Measurements from ENCODE around the gene POU4F3. TPM values are rescaled to one million over a fixed set of nuclear protein-coding genes. Genes with fewer than 3 reads are reported as not detected.

POU4F3 gene
- total RNA-seq, 2 experiments from 2014 or later: not detected

- H3K9me3 Mint-ChIP-seq: no peaks in the 10 kb centered on the region
- no peak overlapping the region for H3K27ac Mint-ChIP-seq
- peaks cover 12% of the 10 kb centered on the region for H3K4me1 Mint-ChIP-seq
- peaks cover 85% of the 10 kb centered on the region for H3K27me3 Mint-ChIP-seq
- H3K4me3 Mint-ChIP-seq: no peak overlapping the region
- ChIA-PET POLR2A (no interaction called here), CTCF (no interaction called here)
- no peak for DNase-seq
- peaks cover 8% of the 10 kb centered on the region for H3K36me3 Mint-ChIP-seq (ENCODE audit: low read depth)
These were observed 4.5 kb downstream of the POU4F3 start for GRCh38 chr5:146342882-146343865.

- POLR2A ChIA-PET: no interaction called here
- Mint-ChIP-seq H3K4me3 (no peak overlapping the region), H3K27ac (no peak overlapping the region), H3K4me1 (peaks cover 12% of the 10 kb centered on the region), H3K9me3 (no peaks in the 10 kb centered on the region), H3K27me3 (peaks cover 82% of the 10 kb centered on the region), H3K36me3 (ENCODE audit: low read depth) (peaks cover 7% of the 10 kb centered on the region)
- CTCF ChIA-PET: no interaction called here
- no peak for DNase-seq
These were observed 5.8 kb downstream of the POU4F3 start for GRCh38 chr5:146344155-146345118.

DNA sequence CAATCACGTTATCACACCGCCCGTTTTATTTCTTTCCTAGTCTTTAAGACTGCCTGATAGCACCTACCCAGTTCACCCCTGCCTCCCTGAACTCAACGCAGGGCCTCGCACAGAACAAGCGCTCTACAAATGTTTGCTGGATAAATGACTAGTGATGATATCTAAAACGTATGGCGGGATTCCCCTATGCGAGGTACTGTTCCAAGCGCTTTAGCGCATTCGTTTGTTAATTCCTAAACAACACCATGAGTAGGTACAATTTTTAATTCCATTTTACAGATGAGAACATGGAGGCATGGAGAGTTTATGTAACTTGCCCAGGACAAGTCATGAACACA lies 6.6 kb downstream of the POU4F3 start:
- Mint-ChIP-seq H3K4me1 (peaks cover 10% of the 10 kb centered on the region), H3K27ac (no peak overlapping the region), H3K27me3 (peaks cover 74% of the 10 kb centered on the region), H3K9me3 (no peaks in the 10 kb centered on the region), H3K36me3 (ENCODE audit: low read depth) (peaks cover 3% of the 10 kb centered on the region), H3K4me3 (no peak overlapping the region)
- no peak for DNase-seq
- POLR2A ChIA-PET: no interaction called here
- CTCF ChIA-PET: no interaction called here

GRCh38 chr5:146345578-146346366 lies 7.1 kb downstream of the POU4F3 start:
- Mint-ChIP-seq H3K27me3 (peaks cover 69% of the 10 kb centered on the region), H3K4me3 (no peak overlapping the region), H3K4me1 (peaks cover 7% of the 10 kb centered on the region), H3K9me3 (no peaks in the 10 kb centered on the region), H3K27ac (no peak overlapping the region), H3K36me3 (ENCODE audit: low read depth) (no peaks in the 10 kb centered on the region)
- POLR2A ChIA-PET: no interaction called here
- CTCF ChIA-PET: no interaction called here
- DNase-seq: no peak

DNA sequence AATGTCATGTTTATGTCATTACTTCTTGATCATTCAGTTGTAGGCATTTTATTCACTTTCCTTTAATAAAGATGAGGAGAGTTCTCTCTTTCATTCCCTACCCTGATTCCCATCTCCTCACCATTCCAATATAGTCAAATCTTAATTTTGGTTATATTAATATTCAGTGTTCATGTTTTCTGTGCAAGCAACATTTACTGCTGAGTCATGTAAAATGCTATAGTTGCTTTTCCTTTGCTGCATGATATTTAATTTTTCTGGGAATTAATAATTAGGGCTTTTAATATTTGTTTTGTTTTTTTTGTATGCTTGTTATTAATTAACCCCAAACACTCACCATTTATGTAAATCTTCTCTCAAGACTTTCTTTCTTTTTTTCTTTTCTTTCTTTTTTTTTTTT lies 18.5 kb downstream of the POU4F3 start:
- DNase-seq: no peak
- Mint-ChIP-seq H3K27me3 (peaks cover 14% of the 10 kb centered on the region), H3K4me3 (no peak overlapping the region), H3K27ac (no peak overlapping the region), H3K36me3 (ENCODE audit: low read depth) (no peaks in the 10 kb centered on the region), H3K9me3 (no peaks in the 10 kb centered on the region), H3K4me1 (no peaks in the 10 kb centered on the region)
- ChIA-PET POLR2A (no interaction called here), CTCF (no interaction called here)

- CTCF ChIA-PET: no interaction called here
These were observed 21.2 kb downstream of the POU4F3 start for GRCh38 chr5:146359836-146360235.

GRCh38 chr5:146363161-146363874 lies 24.7 kb downstream of the POU4F3 start:
- DNase-seq: no peak
- ChIA-PET POLR2A (no interaction called here), CTCF (no interaction called here)
- no peaks in the 10 kb centered on the region for H3K36me3 Mint-ChIP-seq (ENCODE audit: low read depth)
- H3K4me3 Mint-ChIP-seq: no peak overlapping the region
- H3K4me1 Mint-ChIP-seq: no peaks in the 10 kb centered on the region
- no peak overlapping the region for H3K27ac Mint-ChIP-seq
- H3K27me3 Mint-ChIP-seq: peaks cover 20% of the 10 kb centered on the region
- no peaks in the 10 kb centered on the region for H3K9me3 Mint-ChIP-seq

More at GRCh38 chr5:146359836-146360235, 21.2 kb downstream of the POU4F3 start:
- Mint-ChIP-seq H3K36me3 (ENCODE audit: low read depth) (no peaks in the 10 kb centered on the region), H3K27ac (no peak overlapping the region), H3K4me3 (no peak overlapping the region), H3K4me1 (no peaks in the 10 kb centered on the region), H3K9me3 (no peaks in the 10 kb centered on the region), H3K27me3 (peaks cover 13% of the 10 kb centered on the region)
- POLR2A ChIA-PET: no interaction called here
- DNase-seq: no peak

GRCh38 chr5:146365618-146366017 lies 27.0 kb downstream of the POU4F3 start:
- ChIA-PET POLR2A (no interaction called here), CTCF (no interaction called here)
- H3K27me3 Mint-ChIP-seq: peaks cover 24% of the 10 kb centered on the region
- no peaks in the 10 kb centered on the region for H3K9me3 Mint-ChIP-seq
- H3K36me3 Mint-ChIP-seq (ENCODE audit: low read depth): no peaks in the 10 kb centered on the region
- DNase-seq: no peak
- H3K4me3 Mint-ChIP-seq: no peak overlapping the region
- H3K27ac Mint-ChIP-seq: no peak overlapping the region
- no peaks in the 10 kb centered on the region for H3K4me1 Mint-ChIP-seq

- H3K4me3 Mint-ChIP-seq: no peak overlapping the region
- no peak overlapping the region for H3K27ac Mint-ChIP-seq
- no peaks in the 10 kb centered on the region for H3K36me3 Mint-ChIP-seq (ENCODE audit: low read depth)
- H3K27me3 Mint-ChIP-seq: peaks cover 23% of the 10 kb centered on the region
- H3K4me1 Mint-ChIP-seq: no peaks in the 10 kb centered on the region
- DNase-seq: no peak
- POLR2A ChIA-PET: no interaction called here
- CTCF ChIA-PET: no interaction called here
- H3K9me3 Mint-ChIP-seq: no peaks in the 10 kb centered on the region
These were observed 28.3 kb downstream of the POU4F3 start for GRCh38 chr5:146366904-146367303.

GRCh38 chr5:146368137-146368536 lies 29.5 kb downstream of the POU4F3 start:
- no peak overlapping the region for H3K4me3 Mint-ChIP-seq
- H3K27me3 Mint-ChIP-seq: peaks cover 25% of the 10 kb centered on the region
- no peak for DNase-seq
- H3K36me3 Mint-ChIP-seq (ENCODE audit: low read depth): no peaks in the 10 kb centered on the region
- ChIA-PET POLR2A (no interaction called here), CTCF (interaction anchor here (0.6 kb wide), 1 partner anchor 729 kb away, joined by 3 read pairs; no protein-coding TSS in a partner anchor)
- H3K4me1 Mint-ChIP-seq: no peaks in the 10 kb centered on the region
- no peak overlapping the region for H3K27ac Mint-ChIP-seq
- H3K9me3 Mint-ChIP-seq: no peaks in the 10 kb centered on the region

DNA sequence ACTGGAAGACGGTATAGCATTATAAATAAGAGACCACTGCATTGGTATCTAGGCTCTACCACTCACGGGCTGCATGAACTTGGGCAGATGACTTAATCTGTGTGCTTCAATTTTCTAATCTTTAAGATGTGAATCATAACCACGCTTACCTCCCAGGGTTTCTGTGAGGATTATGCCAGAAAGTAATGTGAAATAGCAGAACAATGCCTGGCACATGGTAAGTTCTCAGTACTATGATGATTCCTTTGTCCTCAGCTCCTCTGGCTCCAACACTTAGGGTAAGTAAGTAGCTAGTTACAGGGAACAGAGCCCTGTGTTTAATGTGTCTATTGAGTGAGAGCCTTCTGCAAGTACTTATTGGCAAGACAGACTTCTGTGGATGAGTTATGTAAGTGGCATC lies 31.1 kb downstream of the POU4F3 start:
- POLR2A ChIA-PET: no interaction called here
- CTCF ChIA-PET: no interaction called here
- no peak overlapping the region for H3K4me3 Mint-ChIP-seq

DNA sequence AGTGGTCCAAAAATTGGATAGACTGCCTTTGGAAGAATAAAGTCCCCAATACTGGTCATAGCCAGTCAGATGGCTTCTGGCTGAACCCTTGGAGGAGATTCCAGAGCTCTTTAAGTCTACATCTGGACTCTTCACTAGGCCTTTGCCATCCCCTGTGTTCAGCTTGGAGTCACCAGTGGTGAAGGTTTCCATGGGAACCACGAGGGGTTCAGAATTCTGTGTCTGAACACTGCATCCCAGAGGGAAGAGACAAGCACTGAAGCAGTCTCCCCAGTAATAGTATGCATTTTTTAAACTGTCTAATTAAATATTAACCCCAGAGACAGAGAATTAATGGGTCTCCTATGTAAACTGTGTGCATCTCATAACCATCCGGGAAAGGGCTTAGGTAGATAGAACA lies 38.2 kb downstream of the POU4F3 start:
- Mint-ChIP-seq H3K4me1 (no peaks in the 10 kb centered on the region), H3K4me3 (no peak overlapping the region), H3K27me3 (peaks cover 13% of the 10 kb centered on the region), H3K36me3 (ENCODE audit: low read depth) (no peaks in the 10 kb centered on the region), H3K9me3 (no peaks in the 10 kb centered on the region), H3K27ac (no peak overlapping the region)
- ChIA-PET POLR2A (interaction anchor here (0.9 kb wide), 1 partner anchor 8 kb away, joined by 3 read pairs; no protein-coding TSS in a partner anchor), CTCF (interaction anchor here (0.6 kb wide), 1 partner anchor 90 kb away, joined by 3 read pairs; no protein-coding TSS in a partner anchor)
- no peak for DNase-seq

More for the DNA sequence above, 31.1 kb downstream of the POU4F3 start:
- H3K27me3 Mint-ChIP-seq: peaks cover 25% of the 10 kb centered on the region
- DNase-seq: no peak
- H3K4me1 Mint-ChIP-seq: no peaks in the 10 kb centered on the region
- no peaks in the 10 kb centered on the region for H3K9me3 Mint-ChIP-seq
- no peak overlapping the region for H3K27ac Mint-ChIP-seq
- H3K36me3 Mint-ChIP-seq (ENCODE audit: low read depth): no peaks in the 10 kb centered on the region

All from activated CD4-positive, alpha-beta memory T cell treated with anti-CD3 and anti-CD28 coated beads, Interleukin-2, amount 10 ng/mL, durations not matched to agents 7 days and 5 days (primary cell).